ENCODE results near the gene SAPCD1. TPM values are rescaled to one million over a fixed set of nuclear protein-coding genes. Genes with fewer than 3 reads are reported as not detected.

The SAPCD1 gene
- total and polyA plus RNA-seq, 4 donors = 1.3 to 6.3 (median 3.1) TPM

DNA sequence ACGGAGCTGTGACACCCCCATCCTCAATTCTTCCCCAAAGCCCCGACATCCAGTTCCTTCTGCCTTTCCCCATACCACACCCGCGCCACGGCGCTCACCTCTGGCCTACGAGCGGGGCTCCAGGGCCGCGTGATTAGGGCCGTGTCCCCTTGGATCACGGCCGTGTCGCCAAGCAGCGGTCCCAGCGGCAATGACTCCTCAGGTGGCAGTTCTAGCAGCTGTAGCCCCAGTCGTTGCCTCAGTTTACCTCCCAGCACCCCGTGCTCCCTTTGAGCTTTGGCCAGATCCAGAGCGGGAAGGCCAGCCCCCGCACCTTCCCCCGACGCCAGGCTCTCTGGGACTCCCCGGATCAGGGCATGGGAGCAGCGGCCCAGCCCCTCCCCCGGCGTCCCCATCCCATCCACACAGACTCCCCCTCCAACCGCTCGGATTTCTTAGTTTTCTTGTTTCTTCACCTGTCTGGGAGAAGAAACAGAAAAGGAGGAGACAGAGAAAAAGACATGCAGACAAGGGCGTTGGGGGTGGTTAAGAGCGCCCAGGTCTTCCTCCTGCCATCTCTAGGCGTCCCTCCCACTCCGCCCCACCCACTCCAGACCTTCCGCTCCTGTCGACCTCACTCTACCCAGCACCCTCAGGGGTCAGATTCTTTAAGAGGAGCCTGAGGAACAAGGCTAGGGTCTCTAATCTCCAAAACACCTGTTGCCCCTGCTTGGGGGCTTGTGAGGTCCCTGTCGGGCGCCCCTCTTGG, 33.5 kb upstream of the SAPCD1 start, which contains the start of gene DDAH2:
Gene DDAH2 (minus strand): TSS at position 533 of the 748 bp plus-strand sequence. CDS start 138 bp downstream, at position 395.
- peak within 1 kb of the TSS; percentile 90 to 93 for H3K27ac ChIP-seq (ENCODE audit: low read depth in 1 of 2, low read length in 1 of 2)
- TF ChIP-seq, protein P1, sequence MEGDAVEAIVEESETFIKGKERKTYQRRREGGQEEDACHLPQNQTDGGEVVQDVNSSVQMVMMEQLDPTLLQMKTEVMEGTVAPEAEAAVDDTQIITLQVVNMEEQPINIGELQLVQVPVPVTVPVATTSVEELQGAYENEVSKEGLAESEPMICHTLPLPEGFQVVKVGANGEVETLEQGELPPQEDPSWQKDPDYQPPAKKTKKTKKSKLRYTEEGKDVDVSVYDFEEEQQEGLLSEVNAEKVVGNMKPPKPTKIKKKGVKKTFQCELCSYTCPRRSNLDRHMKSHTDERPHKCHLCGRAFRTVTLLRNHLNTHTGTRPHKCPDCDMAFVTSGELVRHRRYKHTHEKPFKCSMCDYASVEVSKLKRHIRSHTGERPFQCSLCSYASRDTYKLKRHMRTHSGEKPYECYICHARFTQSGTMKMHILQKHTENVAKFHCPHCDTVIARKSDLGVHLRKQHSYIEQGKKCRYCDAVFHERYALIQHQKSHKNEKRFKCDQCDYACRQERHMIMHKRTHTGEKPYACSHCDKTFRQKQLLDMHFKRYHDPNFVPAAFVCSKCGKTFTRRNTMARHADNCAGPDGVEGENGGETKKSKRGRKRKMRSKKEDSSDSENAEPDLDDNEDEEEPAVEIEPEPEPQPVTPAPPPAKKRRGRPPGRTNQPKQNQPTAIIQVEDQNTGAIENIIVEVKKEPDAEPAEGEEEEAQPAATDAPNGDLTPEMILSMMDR (IDR thresholded peaks at IDR 0.05; ENCODE audit: control extremely low read depth, extremely low read depth) = no peak
- no peaks in the 10 kb centered on the region for H3K9me3 ChIP-seq (ENCODE audit: control insufficient read depth in 4 of 4, insufficient read depth in 3 of 4, low read length in 3 of 4)
- 18 to 32% methylated on average over 36 of the region's 36 CpGs for WGBS, 2 donors
- peak; percentile 19 for ATAC-seq (ENCODE audit: insufficient read depth, low FRiP score)
- peaks cover 7 to 43% (median 33%) of the 10 kb centered on the region in 4 donors for H3K36me3 ChIP-seq (ENCODE audit: control insufficient read depth in 4 of 4, insufficient read depth in 4 of 4, low read length in 4 of 4)
- no peaks in the 10 kb centered on the region for H3K27me3 ChIP-seq (ENCODE audit: control insufficient read depth in 3 of 3, insufficient read depth in 3 of 3, low read length in 2 of 3)
- peak within 1 kb of the TSS; percentile 70 to 78 for H3K9ac ChIP-seq (ENCODE audit: insufficient read depth in 1 of 2, low read length in 2 of 2)
- peaks cover 0 to 16% (median 7%) of the 10 kb centered on the region in 5 donors for H3K4me1 ChIP-seq (ENCODE audit: control insufficient read depth in 5 of 5, insufficient read depth in 5 of 5, low read length in 5 of 5)
- DNase-seq = no peak
- H3K4me3 ChIP-seq = peak within 1 kb of the TSS; percentile 36

DNA sequence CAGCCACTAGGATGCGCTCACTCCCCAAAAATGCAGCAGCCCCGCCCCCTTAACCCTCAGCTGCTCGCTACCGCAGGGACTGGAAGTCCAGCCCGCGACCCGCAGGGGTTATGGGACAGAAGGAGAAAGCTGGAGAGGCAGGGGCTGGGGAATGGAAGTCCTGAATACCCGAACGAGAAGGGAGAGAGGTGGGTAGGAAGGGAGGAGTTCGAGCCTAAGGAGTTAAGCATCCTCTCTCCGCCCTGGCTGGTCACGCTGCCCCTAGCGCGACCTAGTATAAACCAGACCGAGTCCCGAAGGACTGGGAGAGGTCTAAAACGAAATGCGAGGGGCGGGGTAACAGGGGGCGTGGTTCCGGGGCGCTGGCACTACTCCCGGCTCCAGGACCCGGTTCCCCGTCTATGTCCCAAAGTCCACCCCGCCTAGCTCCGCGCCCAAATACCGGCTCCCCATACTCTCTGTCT, 32.9 kb upstream of the SAPCD1 start:
- TF ChIP-seq, protein P1 (IDR thresholded peaks at IDR 0.05; ENCODE audit: control extremely low read depth, extremely low read depth) = peak; percentile 37
- Histone ChIP-seq H3K9ac (ENCODE audit: insufficient read depth in 1 of 2, low read length in 2 of 2) (peak overlapping the region; percentile 70 to 78), H3K36me3 (ENCODE audit: control insufficient read depth in 4 of 4, insufficient read depth in 4 of 4, low read length in 4 of 4) (peaks cover 9 to 47% (median 36%) of the 10 kb centered on the region in 4 donors), H3K27ac (ENCODE audit: low read depth in 1 of 2, low read length in 1 of 2) (peak overlapping the region; percentile 90 to 93), H3K4me1 (ENCODE audit: control insufficient read depth in 5 of 5, insufficient read depth in 5 of 5, low read length in 5 of 5) (peaks cover 0 to 20% (median 7%) of the 10 kb centered on the region in 5 donors), H3K9me3 (ENCODE audit: control insufficient read depth in 4 of 4, insufficient read depth in 3 of 4, low read length in 3 of 4) (no peaks in the 10 kb centered on the region), H3K27me3 (ENCODE audit: control insufficient read depth in 3 of 3, insufficient read depth in 3 of 3, low read length in 2 of 3) (no peaks in the 10 kb centered on the region), H3K4me3 (peak overlapping the region; percentile 36)
- DNase-seq (peak; percentile 94 to 97 (median 95)), ATAC-seq (ENCODE audit: insufficient read depth, low FRiP score) (peak; percentile 77)
- WGBS, 2 donors = 0 to 1% methylated on average over 29 of the region's 29 CpGs

DNA sequence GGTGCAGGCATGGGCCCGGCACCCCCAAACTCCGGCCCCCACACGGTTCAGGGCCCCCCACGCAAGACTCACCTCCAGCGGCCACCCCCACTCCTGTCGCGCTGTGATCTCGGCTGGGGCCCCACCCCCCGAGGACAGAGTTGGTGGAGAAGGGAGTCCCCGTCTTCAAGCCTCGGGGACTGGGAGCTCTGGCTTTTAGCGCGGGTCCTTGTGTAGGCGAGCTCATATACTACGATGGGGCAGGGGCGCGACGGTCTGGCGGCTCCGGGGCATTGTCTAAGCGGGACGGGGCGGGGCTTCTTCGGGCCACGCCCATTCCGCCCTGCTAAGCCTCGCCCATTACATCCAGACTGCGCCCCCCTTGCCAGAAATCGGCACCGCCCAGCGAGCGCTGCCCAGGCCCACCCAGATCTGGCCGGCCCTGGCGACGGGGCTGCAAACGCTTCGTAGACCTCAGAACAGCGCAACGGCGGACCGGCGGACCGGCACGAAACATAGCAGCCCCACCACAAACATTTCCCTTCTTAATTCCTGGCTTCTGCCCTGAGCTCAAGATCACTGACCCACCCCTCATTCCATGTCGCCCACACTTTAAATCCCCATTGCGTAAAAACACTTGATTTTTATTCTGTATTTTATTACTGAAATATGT, 32.4 kb upstream of the SAPCD1 start:
- no peaks in the 10 kb centered on the region for H3K27me3 ChIP-seq (ENCODE audit: control insufficient read depth in 3 of 3, insufficient read depth in 3 of 3, low read length in 2 of 3)
- peak overlapping the region; percentile 90 to 93 for H3K27ac ChIP-seq (ENCODE audit: low read depth in 1 of 2, low read length in 1 of 2)
- peaks cover 9 to 47% (median 36%) of the 10 kb centered on the region in 4 donors for H3K36me3 ChIP-seq (ENCODE audit: control insufficient read depth in 4 of 4, insufficient read depth in 4 of 4, low read length in 4 of 4)
- peak overlapping the region; percentile 70 to 78 for H3K9ac ChIP-seq (ENCODE audit: insufficient read depth in 1 of 2, low read length in 2 of 2)
- WGBS, 2 donors = 3 to 4% methylated on average over 37 to 46 of the region's 46 CpGs
- TF ChIP-seq, protein P1 (IDR thresholded peaks at IDR 0.05; ENCODE audit: control extremely low read depth, extremely low read depth) = no peak
- H3K4me1 ChIP-seq (ENCODE audit: control insufficient read depth in 5 of 5, insufficient read depth in 5 of 5, low read length in 5 of 5) = peaks cover 0 to 25% (median 7%) of the 10 kb centered on the region in 5 donors
- H3K4me3 ChIP-seq = peak overlapping the region; percentile 36
- H3K9me3 ChIP-seq (ENCODE audit: control insufficient read depth in 4 of 4, insufficient read depth in 3 of 4, low read length in 3 of 4) = no peaks in the 10 kb centered on the region
- peak; percentile 80 for ATAC-seq (ENCODE audit: insufficient read depth, low FRiP score)
- DNase-seq = peak; percentile 97

Data from lung (tissue), 12 donors.